Keratinocyte (primary cell): ENCODE results near the gene SLBP.

Experiments used
- EZH2 ChIP-seq: IDR thresholded peaks from one replicate; pipeline ENCODE4 v1.6.1; 2012; ENCODE audit warnings: inconsistent platforms, mild to moderate bottlenecking, low read length, moderate library complexity
- TF ChIP-seq, protein P1 (sequence below), 3 experiments: IDR thresholded peaks in 1 of 3; conservative IDR thresholded peaks in 1 of 3; optimal IDR thresholded peaks in 1 of 3; 2 replicates in 2 of 3; 3 replicates in 1 of 3; pipeline versions ENCODE3 to v1.5.1; 2011; ENCODE audit warnings: low read length in 3 of 3, mild to moderate bottlenecking in 3 of 3, moderate library complexity in 2 of 3, control low read depth in 1 of 3, inconsistent platforms in 1 of 3; ENCODE audit not compliant: insufficient read depth in 2 of 3; ENCODE audit errors: extremely low read depth in 1 of 3

DNA sequence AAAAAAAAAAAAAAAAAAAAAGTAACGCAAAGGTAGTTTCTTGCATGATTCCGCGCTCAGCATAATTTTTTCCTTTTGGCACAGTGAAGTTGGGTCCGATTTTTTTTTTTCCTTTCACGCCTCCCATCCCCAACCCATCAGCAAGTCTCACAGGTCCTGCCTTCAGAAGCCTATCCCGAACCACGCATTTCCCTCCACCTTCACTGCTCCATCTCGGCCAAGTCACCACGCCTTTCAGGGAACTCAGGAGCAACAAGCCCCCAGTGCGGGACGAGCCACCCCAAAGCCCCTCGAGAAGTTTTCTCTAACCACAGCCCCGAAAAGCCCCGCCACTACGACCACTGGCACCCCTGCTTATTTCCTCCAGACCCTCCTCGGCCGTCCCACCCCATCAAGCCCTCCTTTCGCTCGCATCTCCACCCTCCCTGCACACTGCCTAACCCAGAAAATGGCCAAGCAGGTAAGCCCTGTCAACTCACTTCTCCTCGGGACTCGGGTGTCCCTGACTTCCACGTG lies 1.0 kb downstream of the SLBP start:
- TF ChIP-seq, protein P1, sequence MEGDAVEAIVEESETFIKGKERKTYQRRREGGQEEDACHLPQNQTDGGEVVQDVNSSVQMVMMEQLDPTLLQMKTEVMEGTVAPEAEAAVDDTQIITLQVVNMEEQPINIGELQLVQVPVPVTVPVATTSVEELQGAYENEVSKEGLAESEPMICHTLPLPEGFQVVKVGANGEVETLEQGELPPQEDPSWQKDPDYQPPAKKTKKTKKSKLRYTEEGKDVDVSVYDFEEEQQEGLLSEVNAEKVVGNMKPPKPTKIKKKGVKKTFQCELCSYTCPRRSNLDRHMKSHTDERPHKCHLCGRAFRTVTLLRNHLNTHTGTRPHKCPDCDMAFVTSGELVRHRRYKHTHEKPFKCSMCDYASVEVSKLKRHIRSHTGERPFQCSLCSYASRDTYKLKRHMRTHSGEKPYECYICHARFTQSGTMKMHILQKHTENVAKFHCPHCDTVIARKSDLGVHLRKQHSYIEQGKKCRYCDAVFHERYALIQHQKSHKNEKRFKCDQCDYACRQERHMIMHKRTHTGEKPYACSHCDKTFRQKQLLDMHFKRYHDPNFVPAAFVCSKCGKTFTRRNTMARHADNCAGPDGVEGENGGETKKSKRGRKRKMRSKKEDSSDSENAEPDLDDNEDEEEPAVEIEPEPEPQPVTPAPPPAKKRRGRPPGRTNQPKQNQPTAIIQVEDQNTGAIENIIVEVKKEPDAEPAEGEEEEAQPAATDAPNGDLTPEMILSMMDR (optimal IDR thresholded peaks at IDR 0.05 in 1 of 3, IDR thresholded peaks at IDR 0.05 in 1 of 3, conservative IDR thresholded peaks at IDR 0.05 in 1 of 3; ENCODE audit: extremely low read depth in 1 of 3, insufficient read depth in 2 of 3, low read length in 3 of 3) = no peak
- no peak for TF ChIP-seq EZH2
